ENCODE results near the gene ANKRD9.
A peak's percentile ranks its signal among the peaks of the same experiment; 100 is the strongest.

The ANKRD9 gene

GRCh38 chr14:102500158-102500662, 9.4 kb downstream of the ANKRD9 start:
- peaks cover 0 to 25% of the 10 kb centered on the region in 2 donors for H3K36me3 ChIP-seq (ENCODE audit: control insufficient read depth in 1 of 2, insufficient read depth in 2 of 2, low read length in 2 of 2)
- peaks cover 0 to 5% of the 10 kb centered on the region in 2 donors for H3K4me1 ChIP-seq (ENCODE audit: control insufficient read depth in 1 of 2, insufficient read depth in 2 of 2, low read length in 2 of 2)
- H3K27me3 ChIP-seq (ENCODE audit: low read depth, low read length): no peaks in the 10 kb centered on the region
- H3K27ac ChIP-seq (ENCODE audit: low read length): peak overlapping the region; percentile 79
- no peak overlapping the region for H3K4me3 ChIP-seq (ENCODE audit: low read depth in 1 of 2, low read length in 2 of 2)
- no peaks in the 10 kb centered on the region for H3K9me3 ChIP-seq (ENCODE audit: control insufficient read depth in 1 of 2, low read length in 2 of 2)

GRCh38 chr14:102499401-102500157, 10.0 kb downstream of the ANKRD9 start:
- H3K36me3 ChIP-seq (ENCODE audit: control insufficient read depth in 1 of 2, insufficient read depth in 2 of 2, low read length in 2 of 2): peaks cover 0 to 25% of the 10 kb centered on the region in 2 donors
- no peak overlapping the region for H3K27ac ChIP-seq (ENCODE audit: low read length)
- no peak overlapping the region for H3K4me3 ChIP-seq (ENCODE audit: low read depth in 1 of 2, low read length in 2 of 2)
- H3K27me3 ChIP-seq (ENCODE audit: low read depth, low read length): no peaks in the 10 kb centered on the region
- peaks cover 0 to 5% of the 10 kb centered on the region in 2 donors for H3K4me1 ChIP-seq (ENCODE audit: control insufficient read depth in 1 of 2, insufficient read depth in 2 of 2, low read length in 2 of 2)
- H3K9me3 ChIP-seq (ENCODE audit: control insufficient read depth in 1 of 2, low read length in 2 of 2): no peaks in the 10 kb centered on the region

- peaks cover 0 to 25% of the 10 kb centered on the region in 2 donors for H3K36me3 ChIP-seq (ENCODE audit: control insufficient read depth in 1 of 2, insufficient read depth in 2 of 2, low read length in 2 of 2)
- no peaks in the 10 kb centered on the region for H3K9me3 ChIP-seq (ENCODE audit: control insufficient read depth in 1 of 2, low read length in 2 of 2)
- H3K4me3 ChIP-seq (ENCODE audit: low read depth in 1 of 2, low read length in 2 of 2): no peak overlapping the region
- H3K4me1 ChIP-seq (ENCODE audit: control insufficient read depth in 1 of 2, insufficient read depth in 2 of 2, low read length in 2 of 2): peaks cover 0 to 5% of the 10 kb centered on the region in 2 donors
- no peak overlapping the region for H3K27ac ChIP-seq (ENCODE audit: low read length)
- no peaks in the 10 kb centered on the region for H3K27me3 ChIP-seq (ENCODE audit: low read depth, low read length)
Observed at GRCh38 chr14:102498678-102499265, 10.8 kb downstream of the ANKRD9 start.

GRCh38 chr14:102497998-102498677, 11.4 kb downstream of the ANKRD9 start:
- no peak overlapping the region for H3K27ac ChIP-seq (ENCODE audit: low read length)
- peaks cover 0 to 5% of the 10 kb centered on the region in 2 donors for H3K4me1 ChIP-seq (ENCODE audit: control insufficient read depth in 1 of 2, insufficient read depth in 2 of 2, low read length in 2 of 2)
- no peaks in the 10 kb centered on the region for H3K27me3 ChIP-seq (ENCODE audit: low read depth, low read length)
- no peak overlapping the region for H3K4me3 ChIP-seq (ENCODE audit: low read depth in 1 of 2, low read length in 2 of 2)
- no peaks in the 10 kb centered on the region for H3K9me3 ChIP-seq (ENCODE audit: control insufficient read depth in 1 of 2, low read length in 2 of 2)
- peaks cover 0 to 25% of the 10 kb centered on the region in 2 donors for H3K36me3 ChIP-seq (ENCODE audit: control insufficient read depth in 1 of 2, insufficient read depth in 2 of 2, low read length in 2 of 2)

GRCh38 chr14:102496958-102497744, 12.4 kb downstream of the ANKRD9 start:
- Histone ChIP-seq H3K36me3 (ENCODE audit: control insufficient read depth in 1 of 2, insufficient read depth in 2 of 2, low read length in 2 of 2) (peaks cover 0 to 25% of the 10 kb centered on the region in 2 donors), H3K4me1 (ENCODE audit: control insufficient read depth in 1 of 2, insufficient read depth in 2 of 2, low read length in 2 of 2) (peaks cover 0 to 5% of the 10 kb centered on the region in 2 donors), H3K27ac (ENCODE audit: low read length) (no peak overlapping the region), H3K4me3 (ENCODE audit: low read depth in 1 of 2, low read length in 2 of 2) (no peak overlapping the region), H3K27me3 (ENCODE audit: low read depth, low read length) (no peaks in the 10 kb centered on the region), H3K9me3 (ENCODE audit: control insufficient read depth in 1 of 2, low read length in 2 of 2) (no peaks in the 10 kb centered on the region)

GRCh38 chr14:102496331-102496691, 13.3 kb downstream of the ANKRD9 start:
- H3K27ac ChIP-seq (ENCODE audit: low read length): no peak overlapping the region
- no peaks in the 10 kb centered on the region for H3K27me3 ChIP-seq (ENCODE audit: low read depth, low read length)
- H3K36me3 ChIP-seq (ENCODE audit: control insufficient read depth in 1 of 2, insufficient read depth in 2 of 2, low read length in 2 of 2): peaks cover 0 to 25% of the 10 kb centered on the region in 2 donors
- peaks cover 0 to 5% of the 10 kb centered on the region in 2 donors for H3K4me1 ChIP-seq (ENCODE audit: control insufficient read depth in 1 of 2, insufficient read depth in 2 of 2, low read length in 2 of 2)
- no peaks in the 10 kb centered on the region for H3K9me3 ChIP-seq (ENCODE audit: control insufficient read depth in 1 of 2, low read length in 2 of 2)
- no peak overlapping the region for H3K4me3 ChIP-seq (ENCODE audit: low read depth in 1 of 2, low read length in 2 of 2)

- no peaks in the 10 kb centered on the region for H3K9me3 ChIP-seq (ENCODE audit: control insufficient read depth in 1 of 2, low read length in 2 of 2)
- H3K4me1 ChIP-seq (ENCODE audit: control insufficient read depth in 1 of 2, insufficient read depth in 2 of 2, low read length in 2 of 2): peaks cover 0 to 5% of the 10 kb centered on the region in 2 donors
- H3K36me3 ChIP-seq (ENCODE audit: control insufficient read depth in 1 of 2, insufficient read depth in 2 of 2, low read length in 2 of 2): peaks cover 0 to 25% of the 10 kb centered on the region in 2 donors
- no peak overlapping the region for H3K4me3 ChIP-seq (ENCODE audit: low read depth in 1 of 2, low read length in 2 of 2)
- H3K27ac ChIP-seq (ENCODE audit: low read length): no peak overlapping the region
- no peaks in the 10 kb centered on the region for H3K27me3 ChIP-seq (ENCODE audit: low read depth, low read length)
Observed at GRCh38 chr14:102495491-102496330, 13.9 kb downstream of the ANKRD9 start.

GRCh38 chr14:102493585-102493984, 16.0 kb downstream of the ANKRD9 start:
- H3K4me1 ChIP-seq (ENCODE audit: control insufficient read depth in 1 of 2, insufficient read depth in 2 of 2, low read length in 2 of 2): no peaks in the 10 kb centered on the region
- H3K27me3 ChIP-seq (ENCODE audit: low read depth, low read length): no peaks in the 10 kb centered on the region
- H3K9me3 ChIP-seq (ENCODE audit: control insufficient read depth in 1 of 2, low read length in 2 of 2): no peaks in the 10 kb centered on the region
- peaks cover 0 to 15% of the 10 kb centered on the region in 2 donors for H3K36me3 ChIP-seq (ENCODE audit: control insufficient read depth in 1 of 2, insufficient read depth in 2 of 2, low read length in 2 of 2)
- H3K4me3 ChIP-seq (ENCODE audit: low read depth in 1 of 2, low read length in 2 of 2): no peak overlapping the region
- no peak overlapping the region for H3K27ac ChIP-seq (ENCODE audit: low read length)

GRCh38 chr14:102493096-102493495, 16.5 kb downstream of the ANKRD9 start:
- Histone ChIP-seq H3K4me3 (ENCODE audit: low read depth in 1 of 2, low read length in 2 of 2) (no peak overlapping the region), H3K9me3 (ENCODE audit: control insufficient read depth in 1 of 2, low read length in 2 of 2) (no peaks in the 10 kb centered on the region), H3K27ac (ENCODE audit: low read length) (no peak overlapping the region), H3K27me3 (ENCODE audit: low read depth, low read length) (no peaks in the 10 kb centered on the region), H3K36me3 (ENCODE audit: control insufficient read depth in 1 of 2, insufficient read depth in 2 of 2, low read length in 2 of 2) (peaks cover 0 to 10% of the 10 kb centered on the region in 2 donors), H3K4me1 (ENCODE audit: control insufficient read depth in 1 of 2, insufficient read depth in 2 of 2, low read length in 2 of 2) (no peaks in the 10 kb centered on the region)

- no peaks in the 10 kb centered on the region for H3K9me3 ChIP-seq (ENCODE audit: control insufficient read depth in 1 of 2, low read length in 2 of 2)
- H3K27ac ChIP-seq (ENCODE audit: low read length): no peak overlapping the region
- H3K4me1 ChIP-seq (ENCODE audit: control insufficient read depth in 1 of 2, insufficient read depth in 2 of 2, low read length in 2 of 2): no peaks in the 10 kb centered on the region
- peaks cover 0 to 4% of the 10 kb centered on the region in 2 donors for H3K36me3 ChIP-seq (ENCODE audit: control insufficient read depth in 1 of 2, insufficient read depth in 2 of 2, low read length in 2 of 2)
- H3K27me3 ChIP-seq (ENCODE audit: low read depth, low read length): no peaks in the 10 kb centered on the region
- no peak overlapping the region for H3K4me3 ChIP-seq (ENCODE audit: low read depth in 1 of 2, low read length in 2 of 2)
Observed at GRCh38 chr14:102492531-102492910, 17.1 kb downstream of the ANKRD9 start.
